Nephron progenitor cell (in vitro differentiated cells): ENCODE measurements around the gene ITGAE.
A peak's percentile ranks its signal among the peaks of the same experiment; 100 is the strongest.

ENCODE experiments used
- DNase-seq: peaks from one replicate; pipeline ENCODE4 v3.0.0; 2021
- H3K27ac Mint-ChIP-seq: 2 replicates; pipeline ENCODE4 v1.8.0; 2021; ENCODE audit warnings: mild to moderate bottlenecking, moderate library complexity, mixed read lengths
- H3K27me3 Mint-ChIP-seq: 2 replicates; pipeline ENCODE4 v1.8.0; 2021; ENCODE audit warnings: mild to moderate bottlenecking, low read depth, mixed read lengths; ENCODE audit not compliant: poor library complexity
- H3K36me3 Mint-ChIP-seq: 2 replicates; pipeline ENCODE4 v1.8.0; 2021; ENCODE audit warnings: low read depth, mixed read lengths
- H3K4me1 Mint-ChIP-seq: 2 replicates; pipeline ENCODE4 v1.8.0; 2021; ENCODE audit warnings: mixed read lengths
- H3K4me3 Mint-ChIP-seq: 2 replicates; pipeline ENCODE4 v1.8.0; 2021; ENCODE audit warnings: mild to moderate bottlenecking, moderate library complexity, mixed read lengths
- H3K9me3 Mint-ChIP-seq: 2 replicates; pipeline ENCODE4 v1.8.0; 2021; ENCODE audit warnings: mild to moderate bottlenecking, moderate library complexity, mixed read lengths
- TF ChIP-seq, protein P1 (sequence below): fragments of 200-600 bp; sonication (generic); IDR thresholded peaks from 2 replicates; pipeline ENCODE4 v1.5.0; 2021; ENCODE audit warnings: antibody characterized with exemption

The ITGAE gene

DNA sequence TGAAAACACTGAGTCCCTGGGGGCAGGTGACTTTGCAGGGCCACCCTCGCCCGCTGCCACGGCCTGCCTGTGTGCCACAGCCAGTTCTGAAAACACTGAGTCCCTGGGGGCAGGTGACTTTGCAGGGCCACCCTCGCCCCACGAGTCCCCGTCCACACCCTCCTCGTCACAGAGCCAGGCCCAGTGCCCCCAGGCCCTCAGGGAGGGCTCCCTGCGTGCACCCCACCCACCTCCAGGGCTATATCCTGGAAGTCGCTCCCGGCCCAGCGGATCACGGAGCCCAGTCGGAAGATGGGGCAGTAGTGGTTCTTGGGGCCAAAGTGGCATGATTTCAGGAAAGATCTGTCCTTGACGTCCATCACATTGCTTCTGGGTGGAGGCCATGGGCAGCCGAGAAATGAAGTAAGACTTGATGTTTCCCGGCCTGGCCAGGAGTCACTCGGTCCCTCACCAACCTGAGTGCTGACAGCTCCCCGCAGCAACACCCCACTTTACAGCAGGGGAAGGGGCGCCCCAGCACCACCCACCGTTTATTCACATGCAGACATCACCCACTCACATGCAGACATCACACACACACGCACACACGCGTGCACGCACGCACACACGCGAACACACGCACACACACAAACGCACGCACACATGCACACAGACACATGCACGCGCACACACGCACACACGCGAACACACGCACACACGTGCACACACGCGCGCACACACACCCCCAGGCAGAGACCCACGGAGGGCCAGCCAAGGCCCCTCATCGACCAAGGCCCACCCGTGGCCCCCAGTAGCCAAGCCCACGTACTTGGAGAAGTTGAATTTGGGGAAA, 111.5 kb downstream of the ITGAE start:
- H3K4me3 Mint-ChIP-seq: no peak overlapping the region
- peaks cover 27% of the 10 kb centered on the region for H3K27me3 Mint-ChIP-seq
- H3K9me3 Mint-ChIP-seq: no peaks in the 10 kb centered on the region
- no peaks in the 10 kb centered on the region for H3K36me3 Mint-ChIP-seq
- peak overlapping the region; percentile 77 for H3K27ac Mint-ChIP-seq
- TF ChIP-seq, protein P1, sequence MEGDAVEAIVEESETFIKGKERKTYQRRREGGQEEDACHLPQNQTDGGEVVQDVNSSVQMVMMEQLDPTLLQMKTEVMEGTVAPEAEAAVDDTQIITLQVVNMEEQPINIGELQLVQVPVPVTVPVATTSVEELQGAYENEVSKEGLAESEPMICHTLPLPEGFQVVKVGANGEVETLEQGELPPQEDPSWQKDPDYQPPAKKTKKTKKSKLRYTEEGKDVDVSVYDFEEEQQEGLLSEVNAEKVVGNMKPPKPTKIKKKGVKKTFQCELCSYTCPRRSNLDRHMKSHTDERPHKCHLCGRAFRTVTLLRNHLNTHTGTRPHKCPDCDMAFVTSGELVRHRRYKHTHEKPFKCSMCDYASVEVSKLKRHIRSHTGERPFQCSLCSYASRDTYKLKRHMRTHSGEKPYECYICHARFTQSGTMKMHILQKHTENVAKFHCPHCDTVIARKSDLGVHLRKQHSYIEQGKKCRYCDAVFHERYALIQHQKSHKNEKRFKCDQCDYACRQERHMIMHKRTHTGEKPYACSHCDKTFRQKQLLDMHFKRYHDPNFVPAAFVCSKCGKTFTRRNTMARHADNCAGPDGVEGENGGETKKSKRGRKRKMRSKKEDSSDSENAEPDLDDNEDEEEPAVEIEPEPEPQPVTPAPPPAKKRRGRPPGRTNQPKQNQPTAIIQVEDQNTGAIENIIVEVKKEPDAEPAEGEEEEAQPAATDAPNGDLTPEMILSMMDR: no peak
- peaks cover 20% of the 10 kb centered on the region for H3K4me1 Mint-ChIP-seq
- no peak for DNase-seq

DNA sequence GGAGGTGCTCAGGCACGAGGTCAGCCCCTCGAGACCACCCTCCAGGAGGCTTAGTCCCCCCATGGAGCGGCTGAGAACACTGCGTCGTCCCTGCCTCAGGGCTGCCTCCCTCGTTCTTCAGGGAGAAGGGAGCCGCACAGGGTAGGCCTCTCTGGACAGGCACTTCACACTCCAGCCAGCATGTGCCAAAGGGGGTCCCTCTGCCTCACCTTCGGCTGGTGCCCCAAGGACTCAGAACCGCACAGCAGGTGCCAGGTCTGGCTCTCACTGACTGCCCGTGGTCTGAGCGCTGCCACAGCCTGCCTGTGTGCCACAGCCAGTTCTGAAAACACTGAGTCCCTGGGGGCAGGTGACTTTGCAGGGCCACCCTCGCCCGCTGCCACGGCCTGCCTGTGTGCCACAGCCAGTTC, 112.1 kb downstream of the ITGAE start:
- TF ChIP-seq, protein P1: no peak
- Mint-ChIP-seq H3K27me3 (peaks cover 21% of the 10 kb centered on the region), H3K9me3 (no peaks in the 10 kb centered on the region), H3K36me3 (no peaks in the 10 kb centered on the region), H3K4me3 (no peak overlapping the region), H3K4me1 (peaks cover 14% of the 10 kb centered on the region), H3K27ac (no peak overlapping the region)
- no peak for DNase-seq

DNA sequence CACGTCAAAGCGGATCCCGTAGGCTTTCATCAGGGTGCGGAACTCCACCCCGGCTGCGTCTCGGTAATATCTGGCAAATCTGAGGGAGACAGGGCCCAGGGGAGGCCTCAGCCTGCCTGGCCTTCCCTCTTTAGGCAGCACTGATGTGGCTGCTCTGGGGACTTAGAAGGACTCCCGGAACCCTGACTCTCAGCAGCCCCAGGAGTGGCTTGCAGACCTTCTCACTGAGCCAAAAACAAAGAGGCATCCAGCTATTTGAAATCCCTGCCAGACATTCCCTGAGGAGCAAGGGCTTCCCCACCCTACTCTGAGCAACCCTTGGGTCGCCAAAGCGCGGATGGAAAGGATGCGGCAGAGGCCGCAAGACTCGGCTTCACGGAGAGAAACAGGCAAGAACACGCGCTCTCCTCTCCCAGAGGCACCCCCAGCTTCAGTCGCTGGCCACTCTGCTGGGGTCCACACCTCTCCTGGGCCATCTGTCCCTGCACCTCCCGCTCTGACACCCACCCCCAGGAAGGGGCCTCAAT, 112.9 kb downstream of the ITGAE start:
- Mint-ChIP-seq H3K27me3 (peaks cover 17% of the 10 kb centered on the region), H3K27ac (no peak overlapping the region), H3K4me3 (no peak overlapping the region), H3K9me3 (no peaks in the 10 kb centered on the region), H3K4me1 (peaks cover 12% of the 10 kb centered on the region), H3K36me3 (no peaks in the 10 kb centered on the region)
- DNase-seq: no peak
- TF ChIP-seq, protein P1: no peak

DNA sequence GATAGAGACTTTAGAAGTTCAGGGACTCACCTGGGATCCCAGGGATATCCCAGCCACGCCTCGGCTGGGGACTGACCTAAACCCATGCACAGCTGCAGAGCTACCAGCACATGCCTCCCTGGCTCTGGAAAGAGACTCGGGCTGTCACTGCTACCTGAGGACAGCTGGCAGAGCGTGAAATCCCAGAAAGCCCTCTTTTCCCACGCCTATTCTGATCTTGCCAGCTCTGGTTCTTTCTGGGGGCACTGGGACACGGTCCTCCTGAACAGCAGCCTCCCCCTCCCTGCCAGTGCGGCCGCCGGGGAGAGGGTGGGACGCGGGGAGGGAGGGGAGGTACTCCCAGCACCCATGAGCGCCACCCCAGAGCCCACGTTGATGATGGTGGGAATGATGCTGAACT, 115.8 kb downstream of the ITGAE start:
- H3K9me3 Mint-ChIP-seq: no peaks in the 10 kb centered on the region
- peaks cover 27% of the 10 kb centered on the region for H3K27me3 Mint-ChIP-seq
- no peak for DNase-seq
- TF ChIP-seq, protein P1: no peak
- no peak overlapping the region for H3K27ac Mint-ChIP-seq
- peaks cover 12% of the 10 kb centered on the region for H3K4me1 Mint-ChIP-seq
- H3K4me3 Mint-ChIP-seq: no peak overlapping the region
- H3K36me3 Mint-ChIP-seq: no peaks in the 10 kb centered on the region

DNA sequence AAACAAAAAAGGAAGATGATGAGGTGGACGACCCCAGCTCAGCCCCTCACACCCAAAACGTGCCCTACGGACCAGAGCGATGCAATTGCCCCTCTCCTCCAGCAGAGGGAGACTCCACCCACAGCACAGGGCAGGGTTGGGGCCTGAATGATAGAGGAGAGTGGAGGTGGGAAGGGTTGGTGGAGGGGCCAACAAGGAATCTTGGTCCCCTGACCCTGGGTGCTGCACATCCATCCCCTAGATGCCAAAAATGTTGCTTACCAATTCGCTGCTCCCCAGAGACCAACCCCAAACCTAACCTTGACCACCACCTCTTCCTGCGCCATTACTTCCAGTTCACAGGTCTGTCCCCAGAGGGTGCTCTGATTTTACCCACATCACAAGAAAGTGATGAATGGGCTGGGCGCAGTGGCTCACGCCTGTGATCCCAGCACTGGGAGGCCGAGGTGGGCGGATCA, 117.9 kb downstream of the ITGAE start:
- Mint-ChIP-seq H3K36me3 (no peaks in the 10 kb centered on the region), H3K9me3 (no peaks in the 10 kb centered on the region), H3K4me1 (peaks cover 6% of the 10 kb centered on the region), H3K27me3 (peaks cover 25% of the 10 kb centered on the region), H3K4me3 (no peak overlapping the region), H3K27ac (no peak overlapping the region)
- DNase-seq: peak; percentile 53
- TF ChIP-seq, protein P1: peak; percentile 87
